Measurements from ENCODE around the gene ITGA6. TPM values are rescaled to one million over a fixed set of nuclear protein-coding genes. Genes with fewer than 3 reads are reported as not detected.

Gene ITGA6
- polyA plus RNA-seq (2013, experiment 1 of 2), result 56.8 TPM
- 58.5 TPM for polyA plus RNA-seq (2013, experiment 2 of 2)

DNA sequence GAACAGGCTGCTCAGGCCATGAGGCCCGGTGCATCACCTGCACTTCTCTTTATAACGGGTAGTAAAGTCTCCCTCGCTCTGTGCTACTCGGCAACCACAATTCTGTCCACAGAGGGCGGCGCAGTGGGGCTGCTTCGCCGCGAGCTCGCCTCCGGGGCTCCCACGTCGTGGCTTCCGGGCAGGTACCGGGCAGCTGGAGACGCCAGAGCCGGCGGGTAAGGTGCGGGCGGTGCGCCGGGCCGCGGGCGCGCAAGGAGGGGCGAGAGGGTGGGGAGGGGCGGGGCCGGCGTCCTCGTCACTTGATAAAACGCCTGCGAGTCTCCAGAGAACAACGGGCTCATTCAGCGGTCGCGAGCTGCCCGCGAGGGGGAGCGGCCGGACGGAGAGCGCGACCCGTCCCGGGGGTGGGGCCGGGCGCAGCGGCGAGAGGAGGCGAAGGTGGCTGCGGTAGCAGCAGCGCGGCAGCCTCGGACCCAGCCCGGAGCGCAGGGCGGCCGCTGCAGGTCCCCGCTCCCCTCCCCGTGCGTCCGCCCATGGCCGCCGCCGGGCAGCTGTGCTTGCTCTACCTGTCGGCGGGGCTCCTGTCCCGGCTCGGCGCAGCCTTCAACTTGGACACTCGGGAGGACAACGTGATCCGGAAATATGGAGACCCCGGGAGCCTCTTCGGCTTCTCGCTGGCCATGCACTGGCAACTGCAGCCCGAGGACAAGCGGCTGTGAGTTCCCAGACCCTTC lies at the start of gene ITGA6:
TSS of gene ITGA6 (plus strand) at position 331 of the 734 bp plus-strand sequence.
- H3K4me1 ChIP-seq (ENCODE audit: insufficient read depth, low read length), result peaks cover 50% of the 10 kb centered on the region
- under 1% methylated on average over 79 of the region's 79 CpGs for WGBS

GRCh38 chr2:172380436-172381274 lies 46.7 kb upstream of the ITGA6 start:
- Histone ChIP-seq H3K27me3 (ENCODE audit: insufficient read depth, low read length) (no peaks in the 10 kb centered on the region), H3K4me3 (ENCODE audit: low read length) (peak overlapping the region; percentile 12; the same call in 1 of the 2 replicates), H3K27ac (ENCODE audit: low read depth, low read length) (peak overlapping the region; percentile 99), H3K9me3 (ENCODE audit: insufficient read depth, low read depth, low read length) (peaks cover 4% of the 10 kb centered on the region), H3K4me1 (ENCODE audit: insufficient read depth, low read length) (peaks cover 18% of the 10 kb centered on the region), H3K9ac (ENCODE audit: low read depth, low read length) (peak overlapping the region; percentile 72), H3K36me3 (ENCODE audit: insufficient read depth, low read length) (no peaks in the 10 kb centered on the region)
- WGBS, result under 1% methylated on average over 8 of the region's 8 CpGs

More for the DNA sequence above, at the start of gene ITGA6:
- Histone ChIP-seq H3K9me3 (ENCODE audit: insufficient read depth, low read depth, low read length) (no peaks in the 10 kb centered on the region), H3K27ac (ENCODE audit: low read depth, low read length) (peak within 1 kb of the TSS; percentile 70; the same call in 1 of the 2 replicates), H3K9ac (ENCODE audit: low read depth, low read length) (peak within 1 kb of the TSS; percentile 82), H3K27me3 (ENCODE audit: insufficient read depth, low read length) (peaks cover 7% of the 10 kb centered on the region), H3K36me3 (ENCODE audit: insufficient read depth, low read length) (no peaks in the 10 kb centered on the region), H3K4me3 (ENCODE audit: low read length) (peak within 1 kb of the TSS; percentile 79)

DNA sequence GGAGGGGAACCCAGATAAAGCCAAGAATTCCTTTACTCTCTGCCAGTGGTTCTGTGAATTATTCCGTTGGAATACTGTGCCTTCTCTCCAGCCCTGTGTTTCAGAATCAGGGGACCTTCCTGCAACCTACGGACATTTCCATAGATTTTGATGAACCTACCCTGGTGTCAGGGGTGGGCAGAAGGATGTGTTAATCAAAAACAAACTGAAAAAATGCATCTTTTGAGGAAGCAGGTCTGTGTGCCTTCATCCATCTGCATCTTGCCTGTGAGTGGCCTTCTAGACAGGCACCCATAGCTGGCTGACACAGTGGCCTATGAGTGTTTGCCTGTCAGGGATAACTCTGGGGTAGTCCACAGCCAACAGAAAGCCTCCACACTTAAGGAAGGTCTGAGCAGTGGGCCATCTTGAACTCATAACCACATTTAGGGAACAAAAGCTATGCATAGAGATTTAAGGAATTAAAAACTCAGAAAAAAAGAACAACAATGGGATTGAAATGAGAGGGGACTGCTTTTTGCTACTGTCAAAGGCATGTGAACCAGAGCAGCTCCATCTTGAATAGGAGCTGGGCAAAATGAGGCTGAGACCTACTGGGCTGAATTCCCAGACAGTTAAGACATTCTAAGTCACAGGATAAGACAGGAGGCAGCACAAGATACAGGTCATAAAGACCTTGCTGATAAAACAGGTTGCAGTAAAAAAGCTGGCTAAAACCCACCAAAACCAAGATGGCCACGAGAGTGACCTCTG lies 45.9 kb upstream of the ITGA6 start:
- Histone ChIP-seq H3K9ac (ENCODE audit: low read depth, low read length) (peak overlapping the region; percentile 72), H3K4me1 (ENCODE audit: insufficient read depth, low read length) (peaks cover 18% of the 10 kb centered on the region), H3K4me3 (ENCODE audit: low read length) (peak overlapping the region; percentile 25; the same call in 1 of the 2 replicates), H3K27me3 (ENCODE audit: insufficient read depth, low read length) (no peaks in the 10 kb centered on the region), H3K9me3 (ENCODE audit: insufficient read depth, low read depth, low read length) (peaks cover 4% of the 10 kb centered on the region), H3K36me3 (ENCODE audit: insufficient read depth, low read length) (no peaks in the 10 kb centered on the region), H3K27ac (ENCODE audit: low read depth, low read length) (peak overlapping the region; percentile 99)
- WGBS, result 5% methylated on average over 3 of the region's 3 CpGs

- Histone ChIP-seq H3K9ac (ENCODE audit: low read depth, low read length) (no peak overlapping the region), H3K4me3 (ENCODE audit: low read length) (no peak overlapping the region), H3K36me3 (ENCODE audit: insufficient read depth, low read length) (no peaks in the 10 kb centered on the region), H3K9me3 (ENCODE audit: insufficient read depth, low read depth, low read length) (no peaks in the 10 kb centered on the region), H3K27me3 (ENCODE audit: insufficient read depth, low read length) (no peaks in the 10 kb centered on the region), H3K4me1 (ENCODE audit: insufficient read depth, low read length) (peaks cover 5% of the 10 kb centered on the region), H3K27ac (ENCODE audit: low read depth, low read length) (no peak overlapping the region)
- WGBS, result 90% methylated on average over 4 of the region's 4 CpGs
These were observed 40.0 kb upstream of the ITGA6 start for GRCh38 chr2:172387361-172387760.

DNA sequence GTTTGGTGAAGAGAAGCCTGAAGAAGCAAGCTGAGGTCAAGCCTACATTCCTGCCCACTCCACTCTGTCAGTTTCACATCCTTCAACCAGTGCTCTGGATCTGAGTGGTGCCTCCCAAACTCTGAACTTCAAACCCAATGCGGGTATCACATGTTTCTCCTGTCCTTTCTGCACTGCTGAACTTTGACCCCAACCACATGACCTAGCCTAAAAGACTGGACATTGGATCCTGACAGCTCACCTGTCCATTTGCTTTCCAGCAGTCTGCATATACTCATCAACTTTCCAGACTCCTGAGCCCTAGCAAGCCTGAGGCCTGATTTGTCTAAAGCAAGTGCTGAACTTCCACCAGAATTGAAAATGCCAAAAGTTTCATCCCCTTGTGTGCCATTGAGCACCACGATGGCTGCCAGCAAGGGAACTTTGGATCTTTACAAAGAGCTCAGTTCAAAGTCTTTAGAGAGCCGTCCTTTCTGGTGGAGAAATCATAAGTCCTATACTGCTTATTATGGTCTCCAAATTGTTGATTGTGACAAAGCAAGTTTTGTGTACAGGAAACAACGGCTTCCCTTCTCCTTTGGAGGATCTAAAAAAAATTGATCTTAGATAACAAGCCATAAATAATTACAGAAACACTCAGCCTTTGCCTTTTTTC lies 37.6 kb upstream of the ITGA6 start:
- Histone ChIP-seq H3K9me3 (ENCODE audit: insufficient read depth, low read depth, low read length) (no peaks in the 10 kb centered on the region), H3K36me3 (ENCODE audit: insufficient read depth, low read length) (no peaks in the 10 kb centered on the region), H3K4me3 (ENCODE audit: low read length) (no peak overlapping the region), H3K27ac (ENCODE audit: low read depth, low read length) (no peak overlapping the region), H3K4me1 (ENCODE audit: insufficient read depth, low read length) (peaks cover 5% of the 10 kb centered on the region), H3K9ac (ENCODE audit: low read depth, low read length) (no peak overlapping the region), H3K27me3 (ENCODE audit: insufficient read depth, low read length) (no peaks in the 10 kb centered on the region)
- WGBS, result 89% methylated on average over 4 of the region's 4 CpGs

DNA sequence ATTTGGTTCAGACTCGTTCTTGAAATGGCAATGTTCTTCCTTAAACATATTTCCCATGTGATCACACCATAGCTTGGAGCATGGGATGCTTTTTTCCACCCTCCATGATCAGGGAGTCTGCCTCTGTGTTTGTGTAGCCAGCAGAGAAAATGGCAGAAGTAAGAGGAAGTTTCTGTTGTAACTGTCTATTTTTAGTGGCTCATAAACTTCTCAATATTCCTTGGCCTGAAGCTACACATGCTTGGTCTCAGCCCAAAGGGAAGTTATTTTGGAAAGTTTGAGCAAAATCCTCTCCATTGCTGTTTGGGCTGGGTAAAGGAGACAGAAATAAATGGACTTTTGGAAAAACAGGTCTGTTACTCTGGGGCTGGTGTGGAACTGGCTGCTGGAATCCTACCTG lies 33.4 kb upstream of the ITGA6 start:
- Histone ChIP-seq H3K4me3 (ENCODE audit: low read length) (no peak overlapping the region), H3K9me3 (ENCODE audit: insufficient read depth, low read depth, low read length) (no peaks in the 10 kb centered on the region), H3K27ac (ENCODE audit: low read depth, low read length) (no peak overlapping the region), H3K36me3 (ENCODE audit: insufficient read depth, low read length) (no peaks in the 10 kb centered on the region), H3K9ac (ENCODE audit: low read depth, low read length) (no peak overlapping the region), H3K27me3 (ENCODE audit: insufficient read depth, low read length) (no peaks in the 10 kb centered on the region), H3K4me1 (ENCODE audit: insufficient read depth, low read length) (peaks cover 8% of the 10 kb centered on the region)
- 85% methylated on average over 1 of the region's 1 CpG for WGBS

- Histone ChIP-seq H3K4me3 (ENCODE audit: low read length) (no peak overlapping the region), H3K27ac (ENCODE audit: low read depth, low read length) (no peak overlapping the region), H3K27me3 (ENCODE audit: insufficient read depth, low read length) (no peaks in the 10 kb centered on the region), H3K36me3 (ENCODE audit: insufficient read depth, low read length) (no peaks in the 10 kb centered on the region), H3K4me1 (ENCODE audit: insufficient read depth, low read length) (peaks cover 8% of the 10 kb centered on the region), H3K9me3 (ENCODE audit: insufficient read depth, low read depth, low read length) (no peaks in the 10 kb centered on the region), H3K9ac (ENCODE audit: low read depth, low read length) (no peak overlapping the region)
- 85% methylated on average over 3 of the region's 3 CpGs for WGBS
These were observed 31.9 kb upstream of the ITGA6 start for GRCh38 chr2:172395503-172395902.

DNA sequence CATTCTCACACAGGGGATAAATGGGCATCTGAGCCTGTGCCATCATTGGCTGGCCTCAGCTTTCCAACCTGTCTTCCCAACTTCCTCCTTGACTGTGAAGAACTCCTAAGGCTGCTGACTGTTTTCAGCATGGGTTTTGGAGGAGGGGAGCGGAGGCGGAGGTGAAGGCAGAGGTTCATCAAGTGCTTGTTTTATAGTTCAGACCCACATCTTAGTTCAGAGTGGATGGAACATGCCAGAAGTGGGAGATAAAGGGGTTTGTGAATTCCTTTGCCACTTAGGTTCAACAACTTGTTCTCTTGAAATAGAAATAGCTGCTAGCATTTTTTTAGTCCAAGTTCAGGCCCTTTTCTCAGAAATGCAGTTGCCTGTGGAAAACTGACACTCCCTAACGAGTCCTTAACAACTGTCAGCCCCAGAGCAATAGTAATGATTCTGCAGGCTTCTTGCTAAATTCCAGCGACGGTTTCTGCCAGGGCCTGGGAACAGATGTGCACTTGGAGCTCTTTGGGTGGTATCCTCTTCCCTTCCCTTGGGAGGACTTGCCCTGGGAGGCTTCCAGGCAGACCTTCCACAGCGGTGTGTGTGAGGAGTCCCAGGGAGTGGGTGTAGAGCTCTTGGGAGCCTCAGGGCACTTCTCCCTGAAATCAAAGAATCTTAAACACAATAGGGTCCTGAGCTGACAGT lies 30.1 kb upstream of the ITGA6 start:
- H3K27ac ChIP-seq (ENCODE audit: low read depth, low read length), result no peak overlapping the region
- H3K9ac ChIP-seq (ENCODE audit: low read depth, low read length), result no peak overlapping the region
- 73% methylated on average over 6 of the region's 6 CpGs for WGBS

DNA sequence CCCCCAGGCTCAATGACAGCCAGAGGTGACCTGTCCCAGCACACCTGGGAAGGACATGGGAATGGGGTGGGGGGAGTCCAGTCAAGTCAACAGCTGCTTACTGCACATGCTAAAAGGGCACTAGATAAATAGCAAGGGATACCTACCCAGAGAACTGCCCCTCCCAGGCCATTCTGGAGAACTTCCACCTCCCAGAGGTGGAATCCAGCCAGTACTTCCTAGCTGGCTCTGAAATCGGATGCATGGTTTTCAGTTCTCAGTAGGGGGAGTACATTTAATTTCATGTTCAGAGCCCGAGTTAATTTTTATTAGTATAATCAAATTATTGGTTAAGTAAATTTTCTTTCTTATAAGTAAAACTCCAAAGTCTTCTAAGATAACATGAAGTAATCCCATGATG lies 28.9 kb upstream of the ITGA6 start:
- Histone ChIP-seq H3K9ac (ENCODE audit: low read depth, low read length) (no peak overlapping the region), H3K9me3 (ENCODE audit: insufficient read depth, low read depth, low read length) (no peaks in the 10 kb centered on the region), H3K36me3 (ENCODE audit: insufficient read depth, low read length) (no peaks in the 10 kb centered on the region), H3K4me3 (ENCODE audit: low read length) (no peak overlapping the region), H3K27ac (ENCODE audit: low read depth, low read length) (no peak overlapping the region), H3K4me1 (ENCODE audit: insufficient read depth, low read length) (0 out of 2 replicates have a peak, but pooled peaks cover 3% of the 10 kb centered on the region), H3K27me3 (ENCODE audit: insufficient read depth, low read length) (no peaks in the 10 kb centered on the region)
- WGBS, result 100% methylated on average over 1 of the region's 2 CpGs

More for the DNA sequence above, 30.1 kb upstream of the ITGA6 start:
- H3K27me3 ChIP-seq (ENCODE audit: insufficient read depth, low read length), result no peaks in the 10 kb centered on the region
- no peak overlapping the region for H3K4me3 ChIP-seq (ENCODE audit: low read length)
- H3K4me1 ChIP-seq (ENCODE audit: insufficient read depth, low read length), result 0 out of 2 replicates have a peak, but pooled peaks cover 3% of the 10 kb centered on the region
- no peaks in the 10 kb centered on the region for H3K36me3 ChIP-seq (ENCODE audit: insufficient read depth, low read length)
- H3K9me3 ChIP-seq (ENCODE audit: insufficient read depth, low read depth, low read length), result no peaks in the 10 kb centered on the region

GRCh38 chr2:172399765-172400164 lies 27.6 kb upstream of the ITGA6 start:
- H3K4me1 ChIP-seq (ENCODE audit: insufficient read depth, low read length), result 0 out of 2 replicates have a peak, but pooled peaks cover 3% of the 10 kb centered on the region
- H3K36me3 ChIP-seq (ENCODE audit: insufficient read depth, low read length), result no peaks in the 10 kb centered on the region
- 95% methylated on average over 5 of the region's 5 CpGs for WGBS
- H3K9ac ChIP-seq (ENCODE audit: low read depth, low read length), result no peak overlapping the region
- no peak overlapping the region for H3K4me3 ChIP-seq (ENCODE audit: low read length)
- H3K9me3 ChIP-seq (ENCODE audit: insufficient read depth, low read depth, low read length), result no peaks in the 10 kb centered on the region
- no peaks in the 10 kb centered on the region for H3K27me3 ChIP-seq (ENCODE audit: insufficient read depth, low read length)
- no peak overlapping the region for H3K27ac ChIP-seq (ENCODE audit: low read depth, low read length)

Measured in HUES64 (cell line).